Naive thymus-derived CD8-positive, alpha-beta T cell (primary cell): ENCODE measurements around the gene MED15. TPM values are rescaled to one million over a fixed set of nuclear protein-coding genes. Genes with fewer than 3 reads are reported as not detected.
"Not testable (repeated sequence)": the region's sequence is repeated elsewhere in the genome, so short reads cannot be mapped to it uniquely, and the experiment has no call there.

ENCODE experiments used
- ATAC-seq, 2 donors: fragments of 150-1000 bp; cut with Tn5 transposase in 1 of 2; sonication (Bioruptor Pico), chemical (Tn5 transposase) in 1 of 2; 1 replicate in 1 of 2; 2 replicates in 1 of 2; pipeline ENCODE4 v1.10.0; 2021; ENCODE audit warnings: mild to moderate bottlenecking in 2 of 2, moderate library complexity in 2 of 2
- POLR2A ChIA-PET: fragments of 350-600 bp; sonication (Branson Sonifier 250); formaldehyde crosslinking; loops from one replicate; lab custom pipeline; 2021; ENCODE audit warnings: antibody characterized with exemption; lab: Charles Lee
- DNase-seq, 10 donors: peaks; one replicate each; pipeline versions ENCODE4 v3.0.0 to v3.0.0-alpha.2; 2020 to 2022
- H3K27ac Mint-ChIP-seq, 10 donors: one replicate each; pipeline ENCODE4 v1.8.0; 2020 to 2022; ENCODE audit warnings: mild to moderate bottlenecking in 10 of 10, mixed read lengths in 10 of 10, moderate library complexity in 4 of 10, inconsistent platforms in 1 of 10
- H3K27me3 Mint-ChIP-seq, 5 donors: one replicate each; pipeline ENCODE4 v1.8.0; 2021 to 2022; ENCODE audit warnings: mixed read lengths in 5 of 5
- H3K36me3 Mint-ChIP-seq, 3 donors: one replicate each; pipeline ENCODE4 v1.8.0; 2020 to 2022; ENCODE audit warnings: mixed read lengths in 3 of 3, mild to moderate bottlenecking in 2 of 3, inconsistent platforms in 1 of 3
- H3K4me1 Mint-ChIP-seq, 4 donors: one replicate each; pipeline ENCODE4 v1.8.0; 2021 to 2022; ENCODE audit warnings: mixed read lengths in 4 of 4
- H3K4me3 Mint-ChIP-seq, 10 donors: one replicate each; pipeline ENCODE4 v1.8.0; 2020 to 2022; ENCODE audit warnings: mild to moderate bottlenecking in 10 of 10, mixed read lengths in 10 of 10, moderate library complexity in 6 of 10, inconsistent platforms in 1 of 10
- H3K9me3 Mint-ChIP-seq, 9 donors: one replicate each; pipeline ENCODE4 v1.8.0; 2020 to 2022; ENCODE audit warnings: mixed read lengths in 9 of 9, mild to moderate bottlenecking in 3 of 9, inconsistent platforms in 1 of 9, moderate library complexity in 1 of 9
- polyA plus RNA-seq, 3 donors: library from polyadenylated mRNA; unstranded; fragments of 300-500 nt; fragmentation: Illumina TruSeq; gene quantifications; one replicate each; pipeline ENCODE4 v1.2.3, GENCODE V29; 2021
- total RNA-seq, 8 experiments: library from RNA in 2 of 8; stranded (reverse) in 2 of 8; gene quantifications; one replicate each; pipeline ENCODE4 v1.2.3 and lab custom pipeline; 2021 to 2026

Gene MED15
- total and polyA plus RNA-seq, 5 experiments from 2014 or later, result 25.4 to 327 (median 85.2) TPM

DNA sequence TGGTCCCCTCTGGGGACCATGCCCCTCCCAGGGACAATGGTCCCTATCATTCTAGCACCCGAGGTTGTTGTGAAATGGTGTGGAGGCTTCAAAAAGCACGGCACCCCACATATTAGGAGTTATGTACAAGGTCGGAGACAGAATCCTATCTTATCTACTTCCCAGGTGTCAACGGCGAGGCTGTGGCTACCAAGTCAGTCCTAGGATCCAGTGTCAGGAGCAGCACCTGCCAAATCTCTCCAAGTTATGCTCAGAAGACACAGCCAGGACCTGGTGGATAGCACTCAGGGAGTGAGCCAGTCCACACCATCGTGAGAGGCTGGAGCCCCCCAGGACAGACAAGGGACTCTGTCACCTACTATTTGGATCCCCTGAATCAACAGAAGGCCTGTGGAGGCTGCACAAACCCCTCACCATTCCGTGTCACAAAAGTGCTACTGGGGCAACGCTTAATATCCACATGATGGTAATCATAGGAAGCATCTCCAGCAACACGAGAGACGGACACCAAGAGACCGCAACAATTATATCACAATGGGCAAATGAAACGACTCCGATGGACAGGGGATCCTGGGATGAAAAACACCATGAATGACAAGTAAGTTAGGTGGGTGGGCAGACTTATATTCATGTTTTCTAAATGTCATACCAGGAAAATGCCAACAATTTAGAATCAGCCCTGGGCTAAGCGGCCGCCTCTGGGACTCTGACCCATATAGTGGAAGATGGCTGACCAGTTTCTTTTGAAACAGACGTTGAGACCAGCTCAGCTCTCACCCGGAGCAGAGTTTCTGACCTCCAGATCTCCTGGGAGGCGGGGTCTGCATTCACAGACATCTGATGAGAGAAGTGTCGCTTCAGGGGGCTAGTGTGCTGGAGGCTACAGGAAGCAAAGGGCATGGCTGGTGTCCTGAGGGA, 108.4 kb downstream of the MED15 start:
- peak overlapping the region in 1 of 10 donors; percentile 38 for H3K27ac Mint-ChIP-seq
- POLR2A ChIA-PET, result no interaction called here
- DNase-seq, result no peak
- H3K27me3 Mint-ChIP-seq, result no peaks in the 10 kb centered on the region
- no peaks in the 10 kb centered on the region for H3K9me3 Mint-ChIP-seq
- H3K4me1 Mint-ChIP-seq, result peaks cover 4 to 12% (median 7%) of the 10 kb centered on the region in 4 donors
- no peak for ATAC-seq
- H3K4me3 Mint-ChIP-seq, result no peak overlapping the region
- no peaks in the 10 kb centered on the region for H3K36me3 Mint-ChIP-seq

DNA sequence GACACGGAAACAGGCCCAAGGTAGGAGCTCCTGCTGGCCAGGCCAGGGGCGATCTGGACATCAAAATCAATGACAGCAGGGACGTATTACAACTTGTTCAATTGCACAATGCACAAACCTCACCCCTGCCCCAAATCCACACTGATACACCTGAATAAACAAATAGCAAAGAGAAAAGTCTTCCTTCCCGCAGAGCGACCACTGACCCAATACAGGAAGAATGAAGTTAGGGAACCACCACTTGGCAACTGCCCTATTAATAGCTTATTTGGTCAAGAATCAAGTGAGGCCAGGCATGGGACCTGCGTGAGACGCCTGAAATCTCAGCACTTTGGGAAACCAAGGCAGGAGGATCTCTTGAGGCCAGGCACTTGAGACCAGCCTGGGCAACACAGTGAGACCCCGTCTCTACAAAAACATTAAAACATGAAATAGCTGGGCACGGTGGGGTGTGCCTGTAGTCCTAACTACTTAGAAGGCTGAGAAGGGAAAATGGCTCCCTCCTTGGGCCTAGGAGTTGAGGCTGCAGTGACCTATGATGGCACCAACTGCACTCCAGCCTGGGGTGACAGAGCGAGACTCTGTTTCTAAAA, 109.1 kb downstream of the MED15 start:
- Mint-ChIP-seq H3K36me3 (no peaks in the 10 kb centered on the region), H3K27me3 (no peaks in the 10 kb centered on the region), H3K4me3 (no peak overlapping the region), H3K4me1 (peaks cover 4 to 6% (median 6%) of the 10 kb centered on the region in 4 donors), H3K9me3 (no peaks in the 10 kb centered on the region), H3K27ac (peak overlapping the region in 1 of 10 donors; percentile 38)
- ATAC-seq (no peak), DNase-seq (no peak)
- POLR2A ChIA-PET, result no interaction called here

DNA sequence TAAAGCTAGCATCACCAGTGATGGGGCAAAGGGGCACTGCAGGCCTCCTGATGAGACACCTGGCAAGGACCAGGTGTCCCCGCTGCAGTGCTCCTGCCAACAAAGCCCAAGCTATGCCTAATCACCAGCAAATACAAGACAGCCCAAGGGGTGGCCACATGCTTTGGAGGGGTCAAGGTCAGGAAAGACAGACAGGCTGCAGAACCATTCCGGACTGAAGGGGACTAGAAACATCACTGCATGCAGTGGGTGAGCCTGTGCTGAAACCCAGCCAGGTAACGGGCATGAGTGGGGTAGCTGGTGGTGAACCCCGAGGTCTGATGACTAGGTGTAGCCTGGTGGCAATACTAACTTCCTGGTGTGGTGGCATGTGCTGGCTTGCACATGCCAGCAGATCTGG, 111.1 kb downstream of the MED15 start:
- no peak for ATAC-seq
- DNase-seq, result no peak
- Mint-ChIP-seq H3K27ac (peak overlapping the region in 1 of 10 donors; percentile 66), H3K36me3 (no peaks in the 10 kb centered on the region), H3K27me3 (no peaks in the 10 kb centered on the region), H3K9me3 (no peaks in the 10 kb centered on the region), H3K4me1 (no peaks in the 10 kb centered on the region), H3K4me3 (no peak overlapping the region)
- POLR2A ChIA-PET, result interaction anchor here (0.6 kb wide), 1 partner anchor 968 kb away, joined by 4 read pairs; no protein-coding TSS in a partner anchor

DNA sequence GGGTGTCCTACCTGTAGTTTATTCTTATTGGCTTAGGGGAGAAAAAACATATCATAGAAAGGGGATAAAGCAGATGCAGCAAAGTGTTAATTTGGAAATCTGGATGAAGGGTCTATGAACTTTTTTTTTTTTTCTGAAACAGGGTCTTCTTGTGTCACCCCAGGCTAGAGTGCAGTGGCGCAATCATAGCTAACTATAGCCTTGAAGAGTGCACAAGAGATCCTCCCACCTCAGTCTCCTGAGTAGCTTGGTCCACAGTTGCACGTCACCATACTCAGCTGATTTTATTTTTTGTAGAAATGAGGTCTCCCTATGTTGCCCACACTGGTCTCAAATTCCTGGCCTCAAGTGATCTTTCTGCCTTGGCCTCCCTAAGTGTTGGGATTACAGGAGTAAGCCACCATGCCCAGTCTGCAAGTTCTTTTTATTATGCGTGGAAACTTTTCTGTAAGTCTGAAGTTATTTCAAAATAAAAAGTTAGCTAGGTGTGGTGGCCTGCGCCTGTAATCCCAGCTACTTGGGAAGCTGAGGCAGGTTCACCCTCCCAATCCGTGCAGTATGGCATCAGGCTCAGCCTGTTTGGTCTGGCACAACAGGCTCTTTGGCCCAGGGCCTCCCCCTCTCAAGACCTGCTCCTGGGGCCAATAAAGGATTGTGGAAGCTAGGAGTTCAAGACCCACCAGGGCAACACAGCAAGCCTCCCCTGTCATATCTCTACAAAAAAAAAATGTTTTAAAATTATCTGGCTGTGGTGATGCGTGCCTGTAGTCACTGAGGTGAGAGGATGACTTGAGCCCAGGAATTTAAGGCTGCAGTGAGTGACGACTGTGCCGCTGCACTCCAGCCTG, 111.9 kb downstream of the MED15 start:
- Mint-ChIP-seq H3K4me1 (no peaks in the 10 kb centered on the region), H3K36me3 (no peaks in the 10 kb centered on the region), H3K9me3 (no peaks in the 10 kb centered on the region), H3K4me3 (no peak overlapping the region), H3K27me3 (no peaks in the 10 kb centered on the region), H3K27ac (peak overlapping the region in 1 of 10 donors; percentile 18)
- DNase-seq, result no peak
- POLR2A ChIA-PET, result no interaction called here
- no peak for ATAC-seq

DNA sequence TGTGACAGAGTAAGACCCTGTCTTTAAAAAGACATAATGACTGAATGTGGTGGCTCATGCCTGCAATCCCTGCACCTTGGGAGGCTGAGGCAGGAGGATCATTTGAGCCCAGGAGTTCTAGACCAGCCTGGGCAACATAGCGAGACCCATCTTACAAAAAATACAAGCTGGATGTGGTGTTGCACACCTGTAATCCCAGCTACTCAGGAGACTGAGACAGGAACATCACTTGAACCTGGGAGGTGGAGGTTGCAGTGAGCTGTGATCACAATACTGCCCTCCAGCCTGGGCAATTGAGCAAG, 112.4 kb downstream of the MED15 start:
- H3K4me1 Mint-ChIP-seq, H3K9me3 Mint-ChIP-seq, H3K36me3 Mint-ChIP-seq, DNase-seq, H3K27ac Mint-ChIP-seq, POLR2A ChIA-PET, H3K27me3 Mint-ChIP-seq, H3K4me3 Mint-ChIP-seq, ATAC-seq: not testable (repeated sequence)

DNA sequence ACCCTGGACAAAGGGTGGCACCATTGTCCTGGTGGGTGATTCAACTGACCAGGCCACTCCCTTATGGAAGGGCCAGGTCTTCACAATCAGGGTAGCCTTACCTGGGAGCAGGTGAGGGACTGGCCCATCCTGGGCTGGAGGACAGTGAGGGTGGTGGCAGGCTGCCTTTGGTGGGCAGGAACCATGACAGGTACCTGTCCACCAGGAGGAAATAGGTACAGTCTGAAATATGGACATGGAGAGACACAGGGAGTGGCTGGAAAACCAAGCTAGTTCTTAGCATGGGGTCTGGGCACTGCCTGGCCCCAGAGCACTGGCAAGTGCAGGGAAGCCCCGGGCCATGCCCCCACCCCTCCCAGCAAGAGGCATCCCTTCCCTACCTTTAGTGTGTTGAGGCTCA, 113.8 kb downstream of the MED15 start:
- Mint-ChIP-seq H3K27ac (no peak overlapping the region), H3K27me3 (no peaks in the 10 kb centered on the region), H3K4me1 (no peaks in the 10 kb centered on the region), H3K4me3 (no peak overlapping the region), H3K9me3 (no peaks in the 10 kb centered on the region), H3K36me3 (no peaks in the 10 kb centered on the region)
- POLR2A ChIA-PET, result no interaction called here
- no peak for DNase-seq
- no peak for ATAC-seq

DNA sequence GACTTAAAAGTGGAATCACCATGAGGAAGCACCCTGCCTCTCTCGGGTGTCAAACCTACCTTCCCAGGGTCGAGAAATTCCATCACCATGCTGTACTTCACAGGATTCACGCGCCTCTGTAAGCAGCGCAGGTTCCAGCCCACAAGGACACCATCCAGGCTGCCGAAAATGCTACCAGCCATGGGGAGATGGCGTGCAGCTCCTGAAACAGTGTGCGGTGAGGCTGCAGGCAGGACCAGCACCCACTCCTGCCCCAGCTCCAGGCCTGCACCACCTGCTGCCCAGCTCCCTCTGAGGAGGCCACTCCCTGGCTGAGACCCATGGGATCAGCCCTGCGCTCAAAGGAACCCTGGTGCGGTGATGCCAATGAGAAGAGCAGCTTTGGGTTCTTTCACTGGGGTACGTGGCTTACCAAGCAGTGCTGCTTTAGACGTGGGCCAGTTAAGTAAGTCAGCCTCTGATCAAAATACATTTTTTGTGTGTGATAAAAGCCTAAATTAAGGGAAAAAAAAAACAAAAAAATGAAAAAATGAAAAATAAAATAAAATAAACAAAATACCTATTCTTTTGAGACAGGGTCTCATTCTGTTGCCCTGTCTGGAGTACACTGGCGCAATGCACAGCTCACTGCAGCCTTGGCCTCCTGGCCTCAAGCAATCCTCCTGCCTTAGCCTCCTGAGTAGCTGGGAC, 115.4 kb downstream of the MED15 start:
- ATAC-seq, result no peak
- POLR2A ChIA-PET, result no interaction called here
- Mint-ChIP-seq H3K27me3 (peaks cover 0 to 2% (median 0%) of the 10 kb centered on the region in 5 donors), H3K9me3 (no peaks in the 10 kb centered on the region), H3K4me1 (peaks cover 0 to 4% (median 0%) of the 10 kb centered on the region in 4 donors), H3K4me3 (no peak overlapping the region), H3K36me3 (no peaks in the 10 kb centered on the region), H3K27ac (no peak overlapping the region)
- no peak for DNase-seq

DNA sequence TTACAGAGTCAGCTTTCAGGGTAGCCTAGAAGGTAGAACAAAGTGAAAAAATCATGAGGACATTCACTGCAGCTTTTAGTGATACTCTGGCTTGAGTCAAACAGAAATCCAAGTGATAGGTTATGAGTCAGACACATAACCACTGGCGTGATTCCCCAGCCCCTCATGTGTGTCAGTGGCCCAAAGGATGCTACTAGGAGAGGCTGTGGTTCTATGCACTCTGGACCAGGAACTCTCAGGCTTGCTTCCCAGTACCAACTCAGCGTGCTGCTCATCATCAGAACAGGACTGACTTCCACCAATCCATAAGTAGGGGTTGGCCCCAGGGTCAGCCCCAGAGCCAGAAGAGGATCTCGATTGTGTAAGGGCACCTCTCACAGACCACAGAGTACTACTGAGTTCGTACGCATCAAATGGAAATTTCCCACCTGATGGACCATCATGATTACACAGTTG, 116.8 kb downstream of the MED15 start:
- no peaks in the 10 kb centered on the region for H3K36me3 Mint-ChIP-seq
- POLR2A ChIA-PET, result no interaction called here
- no peaks in the 10 kb centered on the region for H3K9me3 Mint-ChIP-seq
- H3K27ac Mint-ChIP-seq, result no peak overlapping the region
- peaks cover 0 to 6% (median 0%) of the 10 kb centered on the region in 4 donors for H3K4me1 Mint-ChIP-seq
- ATAC-seq (no peak), DNase-seq (no peak)
- no peak overlapping the region for H3K4me3 Mint-ChIP-seq
- peaks cover 0 to 2% (median 0%) of the 10 kb centered on the region in 5 donors for H3K27me3 Mint-ChIP-seq

DNA sequence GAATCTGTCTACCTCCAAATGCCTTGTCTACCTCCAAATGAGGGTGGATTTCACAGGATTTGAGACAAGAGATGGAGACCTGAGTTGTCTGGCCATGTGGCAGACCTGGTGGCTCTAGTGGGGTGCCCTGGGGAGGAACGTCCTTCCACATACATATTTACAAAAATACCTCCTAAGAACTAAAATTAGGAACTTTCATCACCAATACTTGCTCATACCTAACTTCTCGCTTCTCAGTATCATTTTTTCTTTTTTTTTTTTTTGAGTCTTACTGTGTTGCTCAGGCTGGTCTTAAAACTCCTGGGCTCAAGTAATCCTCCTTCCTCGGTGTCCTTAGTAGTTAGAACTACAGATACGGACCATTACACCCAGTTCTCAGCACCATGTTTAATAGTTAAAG, 117.9 kb downstream of the MED15 start:
- no peak overlapping the region for H3K4me3 Mint-ChIP-seq

DNA sequence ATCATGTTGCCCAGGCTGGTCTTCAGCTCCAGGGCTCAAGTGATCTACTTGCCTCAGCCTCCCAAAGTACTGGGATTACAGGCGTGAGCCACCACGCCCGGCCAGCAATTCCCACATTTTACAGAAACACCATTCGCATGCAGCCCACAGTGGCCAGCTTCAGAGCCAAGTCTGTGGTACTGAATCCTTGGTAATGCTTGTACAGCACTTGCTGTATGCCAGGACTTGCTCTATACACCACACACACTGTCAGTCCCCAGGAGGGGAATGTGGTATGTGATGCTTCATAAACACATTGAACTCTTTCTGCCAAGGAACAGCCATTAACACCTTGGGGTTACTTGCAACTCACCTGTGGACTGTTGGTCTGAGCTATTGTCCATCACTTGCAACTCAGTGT, 119.4 kb downstream of the MED15 start:
- ATAC-seq (no peak), DNase-seq (no peak)
- H3K27me3 Mint-ChIP-seq, result peaks cover 0 to 5% (median 0%) of the 10 kb centered on the region in 5 donors
- H3K9me3 Mint-ChIP-seq, result no peaks in the 10 kb centered on the region
- H3K4me1 Mint-ChIP-seq, result peaks cover 0 to 6% (median 0%) of the 10 kb centered on the region in 4 donors
- no peaks in the 10 kb centered on the region for H3K36me3 Mint-ChIP-seq
- no peak overlapping the region for H3K4me3 Mint-ChIP-seq
- POLR2A ChIA-PET, result no interaction called here
- H3K27ac Mint-ChIP-seq, result no peak overlapping the region

More for the DNA sequence above, 117.9 kb downstream of the MED15 start:
- no peak for DNase-seq
- Mint-ChIP-seq H3K36me3 (no peaks in the 10 kb centered on the region), H3K27me3 (peaks cover 0 to 2% (median 0%) of the 10 kb centered on the region in 5 donors), H3K27ac (peak overlapping the region in 1 of 10 donors; percentile 7), H3K9me3 (no peaks in the 10 kb centered on the region), H3K4me1 (peaks cover 0 to 6% (median 0%) of the 10 kb centered on the region in 4 donors)
- no peak for ATAC-seq
- POLR2A ChIA-PET, result no interaction called here

DNA sequence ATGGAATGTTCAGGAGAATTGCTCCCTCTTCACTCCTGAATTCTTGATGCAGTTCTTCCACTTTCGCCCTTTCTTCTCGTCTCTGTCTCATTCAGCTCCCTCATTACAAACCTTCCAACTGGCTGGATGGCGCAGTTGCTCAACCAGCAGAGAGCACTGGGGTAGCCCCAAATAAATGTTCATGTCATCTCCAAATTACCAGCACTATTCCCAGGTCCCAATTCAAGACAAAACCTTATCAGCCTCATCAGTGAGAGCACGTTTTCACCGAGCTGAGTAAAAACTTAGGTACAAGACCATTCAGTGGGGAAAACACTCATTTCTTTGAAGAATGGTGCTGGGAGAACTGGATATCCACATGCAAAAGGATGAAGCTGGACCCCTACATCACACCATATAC, 120.0 kb downstream of the MED15 start:
- Mint-ChIP-seq H3K4me3 (no peak overlapping the region), H3K27ac (no peak overlapping the region), H3K9me3 (no peaks in the 10 kb centered on the region), H3K36me3 (no peaks in the 10 kb centered on the region), H3K27me3 (peaks cover 0 to 8% (median 0%) of the 10 kb centered on the region in 5 donors), H3K4me1 (peaks cover 0 to 6% (median 0%) of the 10 kb centered on the region in 4 donors)
- ATAC-seq (no peak), DNase-seq (no peak)
- POLR2A ChIA-PET, result no interaction called here
